DND-41 (cell line): Measurements from ENCODE around the gene OR11H6.

Experiments
- ATAC-seq: fragments of 200-7000 bp; cut with Tn5 transposase; 3 replicates; pipeline ENCODE4 v1.9.1; 2021; ENCODE audit warnings: low read depth; ENCODE audit not compliant: insufficient read depth
- DNase-seq: peaks from one replicate; pipeline ENCODE4 v3.0.0-alpha.2; 2020
- H2AFZ ChIP-seq: 2 replicates; pipeline ENCODE4 v1.6.0; 2012; ENCODE audit warnings: low read depth, low read length
- H3K27ac ChIP-seq: 2 replicates; pipeline ENCODE4 v1.5.1; 2012; ENCODE audit warnings: low read length, inconsistent platforms
- H3K27me3 ChIP-seq: fragments of 200-600 bp; sonication (generic); 2 replicates; pipeline ENCODE4 v1.6.0; 2012; ENCODE audit warnings: low read length, mild to moderate bottlenecking, inconsistent platforms; ENCODE audit not compliant: insufficient read depth, poor library complexity
- H3K36me3 ChIP-seq: 2 replicates; pipeline ENCODE4 v1.5.1; 2012; ENCODE audit warnings: low read length, inconsistent platforms; ENCODE audit not compliant: insufficient read depth
- H3K4me1 ChIP-seq: 2 replicates; pipeline ENCODE4 v1.5.1; 2012; ENCODE audit warnings: mild to moderate bottlenecking, low read length; ENCODE audit not compliant: insufficient read depth
- H3K4me2 ChIP-seq: 2 replicates; pipeline ENCODE4 v1.6.0; 2012; ENCODE audit warnings: mild to moderate bottlenecking, moderate library complexity, low read length, inconsistent platforms; ENCODE audit not compliant: insufficient read depth
- H3K4me3 ChIP-seq, 2 experiments: fragments of 200-600 bp in 1 of 2; shearing (Covaris generic) in 1 of 2; 2 replicates each; pipeline ENCODE4 v1.5.1; 2012 to 2016; ENCODE audit warnings: inconsistent platforms in 2 of 2, low read length in 2 of 2, mild to moderate bottlenecking in 2 of 2, low read depth in 1 of 2, moderate library complexity in 1 of 2
- H3K79me2 ChIP-seq: 2 replicates; pipeline ENCODE4 v1.6.0; 2012; ENCODE audit warnings: low read length, inconsistent platforms; ENCODE audit not compliant: insufficient read depth
- H3K9ac ChIP-seq: 2 replicates; pipeline ENCODE4 v1.6.0; 2012; ENCODE audit warnings: low read depth, mild to moderate bottlenecking, inconsistent platforms, low read length, moderate library complexity
- H3K9me3 ChIP-seq: 2 replicates; pipeline ENCODE4 v1.5.1; 2012; ENCODE audit warnings: low read length, moderate library complexity, mild to moderate bottlenecking, inconsistent platforms; ENCODE audit not compliant: insufficient read depth, severe bottlenecking
- H4K20me1 ChIP-seq: 2 replicates; pipeline ENCODE4 v1.6.0; 2012; ENCODE audit warnings: low read length; ENCODE audit not compliant: insufficient read depth
- EZH2 ChIP-seq: IDR thresholded peaks from 3 replicates; pipeline ENCODE4 v1.6.1; 2012; ENCODE audit warnings: borderline replicate concordance, low read depth, mild to moderate bottlenecking, moderate library complexity, low read length, inconsistent platforms; ENCODE audit not compliant: severe bottlenecking
- TF ChIP-seq, protein P1 (sequence below): IDR thresholded peaks from 2 replicates; pipeline ENCODE4 v1.5.1; 2012; ENCODE audit warnings: borderline replicate concordance, low read length, moderate library complexity, mild to moderate bottlenecking; ENCODE audit not compliant: poor library complexity, severe bottlenecking; ENCODE audit errors: extremely low read depth

The OR11H6 gene

GRCh38 chr14:20274062-20274461 lies 50.6 kb downstream of the OR11H6 start:
- no peak for TF ChIP-seq EZH2
- TF ChIP-seq, protein P1, sequence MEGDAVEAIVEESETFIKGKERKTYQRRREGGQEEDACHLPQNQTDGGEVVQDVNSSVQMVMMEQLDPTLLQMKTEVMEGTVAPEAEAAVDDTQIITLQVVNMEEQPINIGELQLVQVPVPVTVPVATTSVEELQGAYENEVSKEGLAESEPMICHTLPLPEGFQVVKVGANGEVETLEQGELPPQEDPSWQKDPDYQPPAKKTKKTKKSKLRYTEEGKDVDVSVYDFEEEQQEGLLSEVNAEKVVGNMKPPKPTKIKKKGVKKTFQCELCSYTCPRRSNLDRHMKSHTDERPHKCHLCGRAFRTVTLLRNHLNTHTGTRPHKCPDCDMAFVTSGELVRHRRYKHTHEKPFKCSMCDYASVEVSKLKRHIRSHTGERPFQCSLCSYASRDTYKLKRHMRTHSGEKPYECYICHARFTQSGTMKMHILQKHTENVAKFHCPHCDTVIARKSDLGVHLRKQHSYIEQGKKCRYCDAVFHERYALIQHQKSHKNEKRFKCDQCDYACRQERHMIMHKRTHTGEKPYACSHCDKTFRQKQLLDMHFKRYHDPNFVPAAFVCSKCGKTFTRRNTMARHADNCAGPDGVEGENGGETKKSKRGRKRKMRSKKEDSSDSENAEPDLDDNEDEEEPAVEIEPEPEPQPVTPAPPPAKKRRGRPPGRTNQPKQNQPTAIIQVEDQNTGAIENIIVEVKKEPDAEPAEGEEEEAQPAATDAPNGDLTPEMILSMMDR: no peak
- Histone ChIP-seq H3K4me3 (no peak overlapping the region), H3K79me2 (no peaks in the 10 kb centered on the region), H3K9me3 (peaks cover 18% of the 10 kb centered on the region), H3K36me3 (no peaks in the 10 kb centered on the region; the same call in 1 of the 2 replicates), H2AFZ (no peak overlapping the region), H3K9ac (no peak overlapping the region), H4K20me1 (no peaks in the 10 kb centered on the region), H3K4me2 (no peak overlapping the region), H3K27ac (no peak overlapping the region), H3K27me3 (no peaks in the 10 kb centered on the region), H3K4me1 (peaks cover 11% of the 10 kb centered on the region)
- no peak for ATAC-seq
- no peak for DNase-seq
